ENCODE results near the gene MRE11.

GRCh38 chr11:94524341-94524740 lies 30.7 kb upstream of the MRE11 start:
- TF ChIP-seq GATA2 (IDR thresholded peaks at IDR 0.05; ENCODE audit: low read depth, low read length) (no peak), GATA3 (IDR thresholded peaks at IDR 0.05; ENCODE audit: low read depth, low read length) (no peak)

Data from SH-SY5Y (cell line).